ENCODE data around the gene DESI2.

Gene DESI2

DNA sequence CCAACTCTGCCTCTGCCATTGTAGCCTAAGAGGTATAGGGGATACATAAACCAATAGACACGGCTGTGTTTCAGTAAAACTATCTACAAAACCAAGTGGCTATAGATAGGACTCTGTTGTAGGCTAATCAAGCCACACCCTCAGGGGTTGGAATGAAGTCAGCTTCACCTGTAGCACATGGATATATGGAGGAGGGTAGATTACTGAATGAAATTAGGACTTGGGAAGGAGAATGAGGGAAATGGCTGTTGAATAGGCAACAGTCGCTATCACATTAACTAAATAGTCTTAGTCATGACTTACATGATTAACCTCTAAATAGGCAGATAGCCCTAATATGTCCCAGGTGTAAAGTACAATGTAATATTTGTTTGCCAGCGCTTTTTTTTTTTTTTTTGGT, 49.7 kb downstream of the DESI2 start:
- Histone ChIP-seq H3K27ac (ENCODE audit: low read length) (no peak overlapping the region), H3K4me1 (ENCODE audit: low read length) (no peaks in the 10 kb centered on the region), H3K4me3 (ENCODE audit: low read length) (no peak overlapping the region), H3K27me3 (replicated peaks; ENCODE audit: insufficient read depth, low read length) (no peaks in the 10 kb centered on the region), H4K20me1 (ENCODE audit: insufficient read depth, low read length) (no peaks in the 10 kb centered on the region), H3K9ac (ENCODE audit: low read length) (no peak overlapping the region), H3K36me3 (replicated peaks; ENCODE audit: insufficient read depth, low read length) (no peaks in the 10 kb centered on the region), H3F3A (ENCODE audit: insufficient read depth, low read length) (no peaks in the 10 kb centered on the region), H2AFZ (ENCODE audit: low read length) (no peak overlapping the region), H3K4me2 (ENCODE audit: low read depth, low read length) (no peak overlapping the region), H3K9me3 (replicated peaks; ENCODE audit: insufficient read depth, low read length) (no peaks in the 10 kb centered on the region), H3K79me2 (ENCODE audit: low read length) (no peaks in the 10 kb centered on the region), H3K9me2 (replicated peaks; ENCODE audit: insufficient read depth, low read length) (no peaks in the 10 kb centered on the region)
- DNase-seq = no peak
- TF ChIP-seq EZH2phosphoT487 (IDR thresholded peaks at IDR 0.05; ENCODE audit: low read length) = no peak
- TF ChIP-seq, protein P1, sequence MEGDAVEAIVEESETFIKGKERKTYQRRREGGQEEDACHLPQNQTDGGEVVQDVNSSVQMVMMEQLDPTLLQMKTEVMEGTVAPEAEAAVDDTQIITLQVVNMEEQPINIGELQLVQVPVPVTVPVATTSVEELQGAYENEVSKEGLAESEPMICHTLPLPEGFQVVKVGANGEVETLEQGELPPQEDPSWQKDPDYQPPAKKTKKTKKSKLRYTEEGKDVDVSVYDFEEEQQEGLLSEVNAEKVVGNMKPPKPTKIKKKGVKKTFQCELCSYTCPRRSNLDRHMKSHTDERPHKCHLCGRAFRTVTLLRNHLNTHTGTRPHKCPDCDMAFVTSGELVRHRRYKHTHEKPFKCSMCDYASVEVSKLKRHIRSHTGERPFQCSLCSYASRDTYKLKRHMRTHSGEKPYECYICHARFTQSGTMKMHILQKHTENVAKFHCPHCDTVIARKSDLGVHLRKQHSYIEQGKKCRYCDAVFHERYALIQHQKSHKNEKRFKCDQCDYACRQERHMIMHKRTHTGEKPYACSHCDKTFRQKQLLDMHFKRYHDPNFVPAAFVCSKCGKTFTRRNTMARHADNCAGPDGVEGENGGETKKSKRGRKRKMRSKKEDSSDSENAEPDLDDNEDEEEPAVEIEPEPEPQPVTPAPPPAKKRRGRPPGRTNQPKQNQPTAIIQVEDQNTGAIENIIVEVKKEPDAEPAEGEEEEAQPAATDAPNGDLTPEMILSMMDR (IDR thresholded peaks at IDR 0.05; ENCODE audit: low read length) = no peak

DNA sequence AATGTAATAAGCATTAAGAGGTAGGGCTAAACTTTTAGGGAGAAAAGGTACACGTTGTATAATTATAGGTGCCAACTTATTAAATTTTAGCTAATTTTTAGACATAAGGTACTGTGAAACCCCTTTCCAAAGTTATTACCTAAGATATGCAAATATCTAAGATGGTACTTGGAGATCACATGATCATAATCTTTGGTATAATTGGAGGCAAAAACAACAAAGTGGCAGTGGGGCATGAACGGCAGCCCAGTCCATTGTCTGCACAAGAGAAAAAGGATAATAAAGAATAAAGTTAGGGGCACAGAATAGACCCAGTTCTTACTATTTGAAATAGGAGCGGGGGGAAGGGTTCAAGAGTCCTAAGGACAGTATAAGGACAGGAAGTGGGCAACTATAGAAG, 51.2 kb downstream of the DESI2 start:
- TF ChIP-seq, protein P1 (IDR thresholded peaks at IDR 0.05; ENCODE audit: low read length) = no peak
- no peak for TF ChIP-seq EZH2phosphoT487 (IDR thresholded peaks at IDR 0.05; ENCODE audit: low read length)
- DNase-seq = no peak
- Histone ChIP-seq H3K4me3 (ENCODE audit: low read length) (no peak overlapping the region), H3K4me2 (ENCODE audit: low read depth, low read length) (no peak overlapping the region), H3K9me2 (replicated peaks; ENCODE audit: insufficient read depth, low read length) (no peaks in the 10 kb centered on the region), H2AFZ (ENCODE audit: low read length) (no peak overlapping the region), H3K79me2 (ENCODE audit: low read length) (no peaks in the 10 kb centered on the region), H3K27ac (ENCODE audit: low read length) (no peak overlapping the region), H3K4me1 (ENCODE audit: low read length) (no peaks in the 10 kb centered on the region), H4K20me1 (ENCODE audit: insufficient read depth, low read length) (no peaks in the 10 kb centered on the region), H3F3A (ENCODE audit: insufficient read depth, low read length) (no peaks in the 10 kb centered on the region), H3K9ac (ENCODE audit: low read length) (no peak overlapping the region), H3K27me3 (replicated peaks; ENCODE audit: insufficient read depth, low read length) (no peaks in the 10 kb centered on the region), H3K36me3 (replicated peaks; ENCODE audit: insufficient read depth, low read length) (no peaks in the 10 kb centered on the region), H3K9me3 (replicated peaks; ENCODE audit: insufficient read depth, low read length) (no peaks in the 10 kb centered on the region)

DNA sequence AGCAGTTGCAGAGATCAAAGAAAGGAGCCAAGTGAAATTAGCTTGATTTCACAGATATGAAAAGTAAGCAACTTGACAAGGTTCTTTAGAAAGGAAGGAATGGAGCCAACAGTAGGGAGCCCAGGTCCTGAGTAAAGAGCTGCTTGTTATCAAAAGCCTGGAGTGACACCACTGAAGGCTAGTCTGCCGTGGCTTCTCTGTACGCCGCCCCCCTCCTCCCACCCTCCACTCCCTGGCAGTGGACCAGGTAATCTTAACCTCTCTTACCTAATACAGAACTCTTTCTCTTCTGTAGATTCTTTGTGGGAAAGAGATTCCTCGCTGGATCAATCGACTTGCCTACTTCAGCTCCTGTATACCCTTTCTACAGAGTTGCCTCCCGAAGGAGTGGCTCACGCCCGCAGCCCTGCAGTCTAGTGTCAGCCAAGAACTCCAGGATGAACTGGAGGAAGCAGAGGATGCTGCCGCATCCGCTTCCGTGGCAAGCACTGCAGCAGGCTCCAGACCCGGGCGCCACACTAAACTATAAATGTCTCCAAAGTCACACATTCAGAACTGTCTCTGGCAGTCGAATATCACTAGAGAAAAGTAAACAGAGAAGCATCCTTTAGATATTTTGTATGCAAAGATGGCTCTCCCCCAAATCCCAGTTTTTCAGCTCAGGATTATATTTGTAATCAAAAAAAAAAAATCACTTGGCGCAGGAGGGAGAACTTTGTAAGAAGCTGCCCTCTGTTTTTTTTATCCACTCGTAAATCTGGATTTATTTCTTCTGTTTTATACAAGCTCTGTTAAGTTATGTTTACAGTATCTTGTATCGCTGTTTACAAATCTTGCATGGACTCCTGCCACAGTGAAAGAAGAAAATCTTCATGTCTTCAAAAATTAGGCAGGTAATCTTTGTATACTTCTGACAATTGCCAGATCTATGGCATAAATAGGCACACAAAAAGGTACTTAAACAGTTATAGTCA, 52.6 kb downstream of the DESI2 start:
- Histone ChIP-seq H4K20me1 (ENCODE audit: insufficient read depth, low read length) (no peaks in the 10 kb centered on the region), H3K4me1 (ENCODE audit: low read length) (no peaks in the 10 kb centered on the region), H3K9ac (ENCODE audit: low read length) (no peak overlapping the region), H3K9me2 (replicated peaks; ENCODE audit: insufficient read depth, low read length) (no peaks in the 10 kb centered on the region), H3K4me3 (ENCODE audit: low read length) (no peak overlapping the region), H3K27me3 (replicated peaks; ENCODE audit: insufficient read depth, low read length) (no peaks in the 10 kb centered on the region), H3K79me2 (ENCODE audit: low read length) (no peaks in the 10 kb centered on the region), H3F3A (ENCODE audit: insufficient read depth, low read length) (no peaks in the 10 kb centered on the region), H3K36me3 (replicated peaks; ENCODE audit: insufficient read depth, low read length) (no peaks in the 10 kb centered on the region), H3K27ac (ENCODE audit: low read length) (no peak overlapping the region), H3K9me3 (replicated peaks; ENCODE audit: insufficient read depth, low read length) (no peaks in the 10 kb centered on the region), H3K4me2 (ENCODE audit: low read depth, low read length) (no peak overlapping the region), H2AFZ (ENCODE audit: low read length) (no peak overlapping the region)
- TF ChIP-seq EZH2 (optimal IDR thresholded peaks at IDR 0.05; ENCODE audit: low read depth, low read length) = no peak
- no peak for TF ChIP-seq EZH2phosphoT487 (IDR thresholded peaks at IDR 0.05; ENCODE audit: low read length)
- TF ChIP-seq, protein P1 (IDR thresholded peaks at IDR 0.05; ENCODE audit: low read length) = no peak
- DNase-seq = no peak
